ENCODE results near the gene SRRM2. TPM values are rescaled to one million over a fixed set of nuclear protein-coding genes. Genes with fewer than 3 reads are reported as not detected.

SRRM2 gene
- total RNA-seq, 6 experiments from 2014 or later: 111 to 419 (median 289) TPM

- intact Hi-C loops (cut with DNase I): no loop called here
- DNase-seq: peak in 1 of 3 donors; percentile 14
- H3K9me3 ChIP-seq: no peaks in the 10 kb centered on the region
Observed at GRCh38 chr16:2715966-2716885, 36.2 kb upstream of the SRRM2 start.

GRCh38 chr16:2716948-2717347 lies 35.5 kb upstream of the SRRM2 start:
- 86% methylated on average over 4 of the region's 10 CpGs for WGBS (ENCODE audit: insufficient coverage, low coverage, low lambda C conversion rate, missing lambda C conversion rate)
- TF ChIP-seq POLR2A (IDR thresholded peaks at IDR 0.05): no peak
- TF ChIP-seq, protein P1, sequence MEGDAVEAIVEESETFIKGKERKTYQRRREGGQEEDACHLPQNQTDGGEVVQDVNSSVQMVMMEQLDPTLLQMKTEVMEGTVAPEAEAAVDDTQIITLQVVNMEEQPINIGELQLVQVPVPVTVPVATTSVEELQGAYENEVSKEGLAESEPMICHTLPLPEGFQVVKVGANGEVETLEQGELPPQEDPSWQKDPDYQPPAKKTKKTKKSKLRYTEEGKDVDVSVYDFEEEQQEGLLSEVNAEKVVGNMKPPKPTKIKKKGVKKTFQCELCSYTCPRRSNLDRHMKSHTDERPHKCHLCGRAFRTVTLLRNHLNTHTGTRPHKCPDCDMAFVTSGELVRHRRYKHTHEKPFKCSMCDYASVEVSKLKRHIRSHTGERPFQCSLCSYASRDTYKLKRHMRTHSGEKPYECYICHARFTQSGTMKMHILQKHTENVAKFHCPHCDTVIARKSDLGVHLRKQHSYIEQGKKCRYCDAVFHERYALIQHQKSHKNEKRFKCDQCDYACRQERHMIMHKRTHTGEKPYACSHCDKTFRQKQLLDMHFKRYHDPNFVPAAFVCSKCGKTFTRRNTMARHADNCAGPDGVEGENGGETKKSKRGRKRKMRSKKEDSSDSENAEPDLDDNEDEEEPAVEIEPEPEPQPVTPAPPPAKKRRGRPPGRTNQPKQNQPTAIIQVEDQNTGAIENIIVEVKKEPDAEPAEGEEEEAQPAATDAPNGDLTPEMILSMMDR (IDR thresholded peaks at IDR 0.05): no peak
- peaks cover 0 to 29% (median 6%) of the 10 kb centered on the region in 4 donors for H3K4me1 ChIP-seq
- no peak overlapping the region for H3K27ac ChIP-seq
- ATAC-seq (no peak), DNase-seq (no peak)
- no peak overlapping the region for H3K4me3 ChIP-seq
- H3K9me3 ChIP-seq: no peaks in the 10 kb centered on the region
- intact Hi-C loops (cut with DNase I): no loop called here
- no peaks in the 10 kb centered on the region for H3K36me3 ChIP-seq
- no peaks in the 10 kb centered on the region for H3K27me3 ChIP-seq

More at GRCh38 chr16:2715966-2716885, 36.2 kb upstream of the SRRM2 start:
- ATAC-seq: no peak
- TF ChIP-seq, protein P1 (IDR thresholded peaks at IDR 0.05): no peak
- no peak for TF ChIP-seq POLR2A (IDR thresholded peaks at IDR 0.05)
- 43% methylated on average over 4 of the region's 17 CpGs for WGBS (ENCODE audit: insufficient coverage, low coverage, low lambda C conversion rate, missing lambda C conversion rate)
- Histone ChIP-seq H3K4me1 (peaks cover 0 to 24% (median 6%) of the 10 kb centered on the region in 4 donors), H3K4me3 (no peak overlapping the region), H3K27me3 (no peaks in the 10 kb centered on the region), H3K36me3 (no peaks in the 10 kb centered on the region), H3K27ac (no peak overlapping the region)

- Histone ChIP-seq H3K9me3 (no peaks in the 10 kb centered on the region), H3K4me3 (no peak overlapping the region)
- peak in 1 of 3 donors; percentile 17 for DNase-seq
Observed at GRCh38 chr16:2717383-2718263, 34.8 kb upstream of the SRRM2 start.

More at GRCh38 chr16:2717383-2718263, 34.8 kb upstream of the SRRM2 start:
- Histone ChIP-seq H3K27ac (no peak overlapping the region), H3K4me1 (peaks cover 0 to 29% (median 6%) of the 10 kb centered on the region in 4 donors), H3K36me3 (no peaks in the 10 kb centered on the region), H3K27me3 (no peaks in the 10 kb centered on the region)
- WGBS (ENCODE audit: insufficient coverage, low coverage, low lambda C conversion rate, missing lambda C conversion rate): 58% methylated on average over 4 of the region's 21 CpGs
- intact Hi-C loops (cut with DNase I): no loop called here
- ATAC-seq: no peak
- TF ChIP-seq, protein P1 (IDR thresholded peaks at IDR 0.05): no peak
- TF ChIP-seq POLR2A (IDR thresholded peaks at IDR 0.05): no peak
